ENCODE data around the gene LIPC. TPM values are rescaled to one million over a fixed set of nuclear protein-coding genes. Genes with fewer than 3 reads are reported as not detected.

The LIPC gene
- total RNA-seq, 1 donor from 2014 or later = not detected

DNA sequence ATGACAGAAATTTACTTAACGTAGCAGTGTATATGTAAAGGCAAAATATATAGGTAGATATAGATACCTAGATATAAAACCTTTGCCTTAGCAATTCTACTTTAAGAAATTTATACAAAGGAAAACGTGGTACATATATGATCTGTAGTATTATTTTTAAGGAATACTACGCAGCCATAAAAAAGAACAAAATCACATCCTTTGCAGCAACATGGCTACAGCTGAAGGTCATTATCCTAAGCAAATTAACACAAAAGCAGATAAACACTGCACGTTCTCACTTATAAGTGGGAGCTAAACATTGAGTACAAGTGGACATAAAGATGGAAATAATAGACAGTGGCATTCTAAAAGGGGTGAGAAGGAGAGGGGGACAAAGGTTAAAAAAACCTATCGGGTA, 14.8 kb upstream of the LIPC start:
- Mint-ChIP-seq H3K36me3 (ENCODE audit: unreplicated experiment) (no peaks in the 10 kb centered on the region), H3K27ac (ENCODE audit: unreplicated experiment) (no peak overlapping the region), H3K4me3 (ENCODE audit: unreplicated experiment) (no peak overlapping the region), H3K27me3 (ENCODE audit: unreplicated experiment) (no peaks in the 10 kb centered on the region), H3K4me1 (ENCODE audit: unreplicated experiment) (peaks cover 3% of the 10 kb centered on the region), H3K9me3 (ENCODE audit: unreplicated experiment) (no peaks in the 10 kb centered on the region)
- no peak for DNase-seq (ENCODE audit: extremely low spot score, unreplicated experiment)
- TF ChIP-seq, protein P1, sequence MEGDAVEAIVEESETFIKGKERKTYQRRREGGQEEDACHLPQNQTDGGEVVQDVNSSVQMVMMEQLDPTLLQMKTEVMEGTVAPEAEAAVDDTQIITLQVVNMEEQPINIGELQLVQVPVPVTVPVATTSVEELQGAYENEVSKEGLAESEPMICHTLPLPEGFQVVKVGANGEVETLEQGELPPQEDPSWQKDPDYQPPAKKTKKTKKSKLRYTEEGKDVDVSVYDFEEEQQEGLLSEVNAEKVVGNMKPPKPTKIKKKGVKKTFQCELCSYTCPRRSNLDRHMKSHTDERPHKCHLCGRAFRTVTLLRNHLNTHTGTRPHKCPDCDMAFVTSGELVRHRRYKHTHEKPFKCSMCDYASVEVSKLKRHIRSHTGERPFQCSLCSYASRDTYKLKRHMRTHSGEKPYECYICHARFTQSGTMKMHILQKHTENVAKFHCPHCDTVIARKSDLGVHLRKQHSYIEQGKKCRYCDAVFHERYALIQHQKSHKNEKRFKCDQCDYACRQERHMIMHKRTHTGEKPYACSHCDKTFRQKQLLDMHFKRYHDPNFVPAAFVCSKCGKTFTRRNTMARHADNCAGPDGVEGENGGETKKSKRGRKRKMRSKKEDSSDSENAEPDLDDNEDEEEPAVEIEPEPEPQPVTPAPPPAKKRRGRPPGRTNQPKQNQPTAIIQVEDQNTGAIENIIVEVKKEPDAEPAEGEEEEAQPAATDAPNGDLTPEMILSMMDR (IDR thresholded peaks at IDR 0.05) = no peak

- Mint-ChIP-seq H3K27me3 (ENCODE audit: unreplicated experiment) (no peaks in the 10 kb centered on the region), H3K4me3 (ENCODE audit: unreplicated experiment) (no peak overlapping the region), H3K4me1 (ENCODE audit: unreplicated experiment) (peaks cover 3% of the 10 kb centered on the region), H3K9me3 (ENCODE audit: unreplicated experiment) (no peaks in the 10 kb centered on the region), H3K27ac (ENCODE audit: unreplicated experiment) (no peak overlapping the region), H3K36me3 (ENCODE audit: unreplicated experiment) (no peaks in the 10 kb centered on the region)
- TF ChIP-seq, protein P1 (IDR thresholded peaks at IDR 0.05) = no peak
- DNase-seq (ENCODE audit: extremely low spot score, unreplicated experiment) = no peak
Measured at GRCh38 chr15:58418135-58418534, 13.7 kb upstream of the LIPC start.

- no peaks in the 10 kb centered on the region for H3K9me3 Mint-ChIP-seq (ENCODE audit: unreplicated experiment)
Measured at GRCh38 chr15:58419803-58420524, 11.8 kb upstream of the LIPC start.

DNA sequence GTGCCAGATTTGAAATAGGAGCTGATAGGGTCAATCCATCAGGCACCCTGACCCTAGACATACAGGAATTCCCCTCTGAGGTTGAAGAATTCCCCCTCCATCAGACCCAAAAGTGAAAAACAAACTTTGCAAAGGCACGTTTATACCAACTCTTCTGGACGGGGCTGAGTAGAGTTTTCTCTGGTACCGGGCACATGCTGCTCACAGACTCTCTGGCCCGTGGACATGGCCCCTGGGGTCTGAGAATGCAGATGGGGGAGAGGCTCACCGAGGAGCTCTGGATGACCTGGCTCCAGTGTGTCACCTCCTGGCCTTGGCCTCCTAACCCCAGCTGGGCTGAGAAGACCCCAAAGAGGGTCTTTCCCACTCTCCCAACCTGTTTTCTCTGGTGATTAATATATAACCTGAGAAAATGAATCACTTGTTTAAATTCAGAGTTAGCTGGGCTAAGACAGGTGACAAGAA, 11.2 kb upstream of the LIPC start:
- DNase-seq (ENCODE audit: extremely low spot score, unreplicated experiment) = no peak
- H3K36me3 Mint-ChIP-seq (ENCODE audit: unreplicated experiment) = no peaks in the 10 kb centered on the region
- H3K27me3 Mint-ChIP-seq (ENCODE audit: unreplicated experiment) = no peaks in the 10 kb centered on the region
- no peaks in the 10 kb centered on the region for H3K9me3 Mint-ChIP-seq (ENCODE audit: unreplicated experiment)
- peaks cover 2% of the 10 kb centered on the region for H3K4me1 Mint-ChIP-seq (ENCODE audit: unreplicated experiment)
- no peak overlapping the region for H3K27ac Mint-ChIP-seq (ENCODE audit: unreplicated experiment)
- TF ChIP-seq, protein P1 (IDR thresholded peaks at IDR 0.05) = no peak
- H3K4me3 Mint-ChIP-seq (ENCODE audit: unreplicated experiment) = no peak overlapping the region

More at GRCh38 chr15:58419803-58420524, 11.8 kb upstream of the LIPC start:
- no peaks in the 10 kb centered on the region for H3K36me3 Mint-ChIP-seq (ENCODE audit: unreplicated experiment)
- H3K4me1 Mint-ChIP-seq (ENCODE audit: unreplicated experiment) = peaks cover 3% of the 10 kb centered on the region
- TF ChIP-seq, protein P1 (IDR thresholded peaks at IDR 0.05) = no peak
- no peak for DNase-seq (ENCODE audit: extremely low spot score, unreplicated experiment)
- no peaks in the 10 kb centered on the region for H3K27me3 Mint-ChIP-seq (ENCODE audit: unreplicated experiment)
- H3K27ac Mint-ChIP-seq (ENCODE audit: unreplicated experiment) = no peak overlapping the region
- H3K4me3 Mint-ChIP-seq (ENCODE audit: unreplicated experiment) = no peak overlapping the region

GRCh38 chr15:58423205-58423604, 8.6 kb upstream of the LIPC start:
- H3K36me3 Mint-ChIP-seq (ENCODE audit: unreplicated experiment) = no peaks in the 10 kb centered on the region
- H3K4me1 Mint-ChIP-seq (ENCODE audit: unreplicated experiment) = no peaks in the 10 kb centered on the region
- H3K4me3 Mint-ChIP-seq (ENCODE audit: unreplicated experiment) = no peak overlapping the region
- no peaks in the 10 kb centered on the region for H3K27me3 Mint-ChIP-seq (ENCODE audit: unreplicated experiment)
- no peak overlapping the region for H3K27ac Mint-ChIP-seq (ENCODE audit: unreplicated experiment)
- H3K9me3 Mint-ChIP-seq (ENCODE audit: unreplicated experiment) = no peaks in the 10 kb centered on the region
- no peak for DNase-seq (ENCODE audit: extremely low spot score, unreplicated experiment)
- TF ChIP-seq, protein P1 (IDR thresholded peaks at IDR 0.05) = no peak
